Measurements from ENCODE around the gene PRR23C.

GRCh38 chr3:139084176-139084575, 39.5 kb upstream of the PRR23C start:
- TF ChIP-seq CTCF (IDR thresholded peaks at IDR 0.05; ENCODE audit: insufficient read depth, low read depth, low read length) (no peak), EZH2 (IDR thresholded peaks at IDR 0.05; ENCODE audit: insufficient read depth, low read length) (no peak)

Measured in astrocyte (in vitro differentiated cells and primary cell).